MCF 10A (cell line): ENCODE results near the gene HOATZ. TPM values are rescaled to one million over a fixed set of nuclear protein-coding genes. Genes with fewer than 3 reads are reported as not detected.

Experiments
- BruUV-seq: library from RNA; stranded (reverse); fragments of 400-500 nt; replicated peaks from 2 replicates; lab custom pipeline; 2021; lab: Mats Ljungman, UMichigan
- CTCF ChIA-PET: fragments of 300-600 bp; sonication (Branson Sonifier 250); formaldehyde crosslinking; extraction: SDS; loops from one replicate; lab custom pipeline; 2021; ENCODE audit warnings: antibody characterized with exemption, inconsistent platforms; lab: Yijun Ruan, JAX
- POLR2A ChIA-PET: fragments of 300-600, 350-650 bp; sonication (Branson Sonifier 250); formaldehyde crosslinking; extraction: SDS; loops from one replicate; lab custom pipeline; 2020; ENCODE audit warnings: antibody characterized with exemption, inconsistent platforms; lab: Yijun Ruan, JAX
- DNase-seq: peaks from one replicate; pipeline ENCODE4 v3.0.0-alpha.2; 2018; ENCODE audit not compliant: unreplicated experiment
- H3K27ac Mint-ChIP-seq: one replicate; pipeline ENCODE4 v1.8.0; 2022; ENCODE audit warnings: mild to moderate bottlenecking, low read depth, mixed read lengths; ENCODE audit not compliant: unreplicated experiment
- H3K27me3 Mint-ChIP-seq: one replicate; pipeline ENCODE4 v1.8.0; 2022; ENCODE audit warnings: mixed read lengths; ENCODE audit not compliant: insufficient read depth, unreplicated experiment
- H3K36me3 Mint-ChIP-seq: one replicate; pipeline ENCODE4 v1.8.0; 2022; ENCODE audit warnings: mild to moderate bottlenecking, moderate library complexity, mixed read lengths; ENCODE audit not compliant: insufficient read depth, unreplicated experiment
- H3K4me1 Mint-ChIP-seq: one replicate; pipeline ENCODE4 v1.8.0; 2022; ENCODE audit warnings: mixed read lengths; ENCODE audit not compliant: insufficient read depth, unreplicated experiment
- H3K4me3 Mint-ChIP-seq: one replicate; pipeline ENCODE4 v1.8.0; 2022; ENCODE audit warnings: mild to moderate bottlenecking, moderate library complexity, mixed read lengths; ENCODE audit not compliant: unreplicated experiment
- H3K9me3 Mint-ChIP-seq: one replicate; pipeline ENCODE4 v1.8.0; 2022; ENCODE audit warnings: mixed read lengths; ENCODE audit not compliant: unreplicated experiment
- intact Hi-C: fragments of 100-400 bp; cut with micrococcal nuclease; formaldehyde crosslinking; loops from 2 replicates; pipeline ENCODE4 v1.14.1; 2022
- total RNA-seq: library from RNA; stranded (reverse); gene quantifications from 2 replicates; pipeline ENCODE4 v1.2.3, GENCODE V29; 2022
- TF ChIP-seq, protein P1 (sequence below): fragments of 200-600 bp; IDR thresholded peaks from one replicate; pipeline ENCODE4 v1.8.0; 2022; ENCODE audit warnings: antibody characterized with exemption, mild to moderate bottlenecking; ENCODE audit not compliant: unreplicated experiment

HOATZ gene
- total RNA-seq, 1 experiment from 2014 or later: not detected

DNA sequence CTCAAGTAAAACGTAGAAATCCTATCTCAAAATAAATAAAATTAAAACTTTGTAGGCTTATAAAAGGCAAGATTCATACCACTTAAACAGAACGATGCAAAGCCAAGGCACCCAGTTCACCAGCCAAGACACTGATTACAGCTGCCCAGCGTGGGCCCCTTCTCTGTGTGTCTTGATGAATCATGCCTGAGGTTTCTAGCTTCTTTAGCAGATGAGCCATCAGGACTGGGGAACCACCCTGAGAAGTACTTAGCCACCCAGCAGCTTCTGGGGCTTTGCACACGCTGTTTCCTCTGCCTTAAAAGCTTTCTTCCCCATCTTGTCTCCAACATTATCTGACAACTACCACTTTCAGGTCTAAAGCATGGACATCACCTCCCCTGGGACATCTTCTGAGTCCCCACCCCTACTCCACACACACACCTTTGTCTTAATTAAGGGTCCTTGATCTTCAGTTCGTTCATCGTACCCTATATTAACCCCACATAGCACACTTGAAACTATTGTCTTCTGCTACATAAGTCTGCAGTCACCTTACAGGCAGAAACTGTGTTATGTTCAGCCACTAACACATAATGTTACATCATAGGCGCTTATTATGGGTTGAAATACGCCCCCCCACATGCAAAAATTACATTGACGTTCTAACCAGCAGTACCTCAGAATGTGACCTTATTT is 17.2 kb downstream of the HOATZ start:
- Mint-ChIP-seq H3K36me3 (no peaks in the 10 kb centered on the region), H3K27ac (no peak overlapping the region), H3K4me3 (no peak overlapping the region), H3K27me3 (no peaks in the 10 kb centered on the region), H3K4me1 (peaks cover 14% of the 10 kb centered on the region), H3K9me3 (no peaks in the 10 kb centered on the region)
- no TSS peak for BruUV-seq
- intact Hi-C loops: no loop called here
- peak; percentile 86 for DNase-seq
- TF ChIP-seq, protein P1, sequence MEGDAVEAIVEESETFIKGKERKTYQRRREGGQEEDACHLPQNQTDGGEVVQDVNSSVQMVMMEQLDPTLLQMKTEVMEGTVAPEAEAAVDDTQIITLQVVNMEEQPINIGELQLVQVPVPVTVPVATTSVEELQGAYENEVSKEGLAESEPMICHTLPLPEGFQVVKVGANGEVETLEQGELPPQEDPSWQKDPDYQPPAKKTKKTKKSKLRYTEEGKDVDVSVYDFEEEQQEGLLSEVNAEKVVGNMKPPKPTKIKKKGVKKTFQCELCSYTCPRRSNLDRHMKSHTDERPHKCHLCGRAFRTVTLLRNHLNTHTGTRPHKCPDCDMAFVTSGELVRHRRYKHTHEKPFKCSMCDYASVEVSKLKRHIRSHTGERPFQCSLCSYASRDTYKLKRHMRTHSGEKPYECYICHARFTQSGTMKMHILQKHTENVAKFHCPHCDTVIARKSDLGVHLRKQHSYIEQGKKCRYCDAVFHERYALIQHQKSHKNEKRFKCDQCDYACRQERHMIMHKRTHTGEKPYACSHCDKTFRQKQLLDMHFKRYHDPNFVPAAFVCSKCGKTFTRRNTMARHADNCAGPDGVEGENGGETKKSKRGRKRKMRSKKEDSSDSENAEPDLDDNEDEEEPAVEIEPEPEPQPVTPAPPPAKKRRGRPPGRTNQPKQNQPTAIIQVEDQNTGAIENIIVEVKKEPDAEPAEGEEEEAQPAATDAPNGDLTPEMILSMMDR: no peak
- CTCF ChIA-PET: interaction anchor here (0.6 to 1.7 kb wide), 4 partner anchors 33 to 721 kb away, joined by 3 to 7 read pairs (median 3); no protein-coding TSS in a partner anchor
- POLR2A ChIA-PET: interaction anchor here (0.6 to 2.8 kb wide), 9 partner anchors 11 to 260 kb away, joined by 3 to 14 read pairs (median 4); no protein-coding TSS in a partner anchor

DNA sequence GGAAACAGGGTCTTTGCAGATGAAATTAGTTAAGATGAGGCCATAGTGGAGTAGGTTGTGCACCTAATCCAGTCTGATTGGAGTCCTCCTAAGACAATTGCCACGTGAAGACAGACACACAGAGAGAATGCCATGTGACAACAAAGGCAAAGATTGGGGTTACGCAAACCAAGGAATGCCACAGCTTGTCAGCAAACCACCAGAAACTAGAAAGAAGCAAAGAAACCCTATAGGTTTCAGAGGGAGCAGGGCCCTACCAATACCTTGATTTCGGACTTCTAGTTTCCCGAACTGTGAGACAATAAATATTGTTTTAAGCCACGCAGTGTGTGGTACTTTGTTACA is 17.8 kb downstream of the HOATZ start:
- Mint-ChIP-seq H3K27ac (no peak overlapping the region), H3K4me3 (no peak overlapping the region), H3K36me3 (no peaks in the 10 kb centered on the region), H3K9me3 (no peaks in the 10 kb centered on the region), H3K4me1 (peaks cover 14% of the 10 kb centered on the region), H3K27me3 (no peaks in the 10 kb centered on the region)
- intact Hi-C loops: no loop called here
- no TSS peak for BruUV-seq
- DNase-seq: peak; percentile 27
- CTCF ChIA-PET: interaction anchor here (0.6 to 1.7 kb wide), 2 partner anchors 32 to 722 kb away, joined by 3 to 7 read pairs; no protein-coding TSS in a partner anchor
- POLR2A ChIA-PET: interaction anchor here (0.7 to 2.8 kb wide), 5 partner anchors 22 to 78 kb away, joined by 3 to 14 read pairs (median 4); no protein-coding TSS in a partner anchor
- TF ChIP-seq, protein P1: no peak

DNA sequence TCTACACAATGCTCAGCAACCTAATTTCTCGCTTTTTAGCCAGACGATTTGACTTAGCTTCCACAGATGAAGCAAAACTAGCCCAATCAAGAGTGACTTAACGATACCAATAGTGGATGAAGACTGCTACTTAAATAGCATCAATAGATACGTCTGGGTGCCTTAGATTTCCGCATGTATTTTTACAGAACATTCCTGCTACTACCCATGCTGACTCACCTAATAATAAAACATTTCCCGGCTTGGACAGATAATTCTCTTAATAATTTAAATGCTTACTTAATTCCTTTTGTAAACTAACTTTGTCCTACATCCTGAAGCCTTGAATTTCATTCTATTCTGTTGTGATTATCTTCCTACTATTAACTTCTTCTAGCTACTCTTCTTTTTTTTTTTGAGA is 20.7 kb downstream of the HOATZ start:
- Mint-ChIP-seq H3K4me3 (no peak overlapping the region), H3K27me3 (no peaks in the 10 kb centered on the region), H3K36me3 (no peaks in the 10 kb centered on the region), H3K27ac (no peak overlapping the region), H3K9me3 (peaks cover 6% of the 10 kb centered on the region), H3K4me1 (peaks cover 20% of the 10 kb centered on the region)
- CTCF ChIA-PET: interaction anchor here (1.2 kb wide), 1 partner anchor 41 kb away, joined by 3 read pairs; no protein-coding TSS in a partner anchor
- intact Hi-C loops: no loop called here
- DNase-seq: no peak
- no TSS peak for BruUV-seq
- TF ChIP-seq, protein P1: no peak
- POLR2A ChIA-PET: no interaction called here

DNA sequence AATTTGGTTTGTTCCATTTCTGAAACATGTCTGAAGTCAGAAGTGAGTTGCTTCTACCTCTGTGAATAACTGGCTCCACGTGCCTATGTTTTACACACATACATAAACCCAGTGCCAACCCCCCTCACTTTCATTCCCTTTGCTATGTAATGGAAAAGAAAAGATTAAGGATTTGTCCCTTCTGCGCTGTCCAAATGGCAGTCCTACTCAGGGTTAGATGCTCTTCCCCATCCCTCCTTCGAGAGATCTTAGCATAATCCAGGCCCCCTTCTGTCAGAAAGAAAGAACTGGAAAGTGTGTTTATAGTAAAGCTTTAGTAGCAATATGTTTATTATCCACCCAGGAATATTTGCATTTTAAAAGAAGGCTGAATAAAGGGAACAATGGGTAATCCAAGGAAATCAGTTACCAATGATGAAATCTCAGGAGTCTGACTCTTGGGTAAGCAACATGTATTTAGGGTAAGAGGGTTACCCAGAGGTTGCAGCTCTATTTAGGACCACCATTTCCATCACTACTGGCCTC is 22.8 kb downstream of the HOATZ start:
- H3K27ac Mint-ChIP-seq: no peak overlapping the region
- H3K4me3 Mint-ChIP-seq: no peak overlapping the region
- no peak for DNase-seq
- H3K36me3 Mint-ChIP-seq: no peaks in the 10 kb centered on the region
- ChIA-PET CTCF (no interaction called here), POLR2A (no interaction called here)
- H3K27me3 Mint-ChIP-seq: no peaks in the 10 kb centered on the region
- H3K9me3 Mint-ChIP-seq: peaks cover 6% of the 10 kb centered on the region
- TF ChIP-seq, protein P1: no peak
- no TSS peak for BruUV-seq
- intact Hi-C loops: no loop called here
- peaks cover 8% of the 10 kb centered on the region for H3K4me1 Mint-ChIP-seq
